Keratinocyte (primary cell): ENCODE data around the gene TFF3.

Experiments used
- EZH2 ChIP-seq: IDR thresholded peaks from one replicate; pipeline ENCODE4 v1.6.1; 2012; ENCODE audit warnings: inconsistent platforms, mild to moderate bottlenecking, low read length, moderate library complexity
- TF ChIP-seq, protein P1 (sequence below), 3 experiments: IDR thresholded peaks in 1 of 3; conservative IDR thresholded peaks in 1 of 3; optimal IDR thresholded peaks in 1 of 3; 2 replicates in 2 of 3; 3 replicates in 1 of 3; pipeline versions ENCODE3 to v1.5.1; 2011; ENCODE audit warnings: low read length in 3 of 3, mild to moderate bottlenecking in 3 of 3, moderate library complexity in 2 of 3, control low read depth in 1 of 3, inconsistent platforms in 1 of 3; ENCODE audit not compliant: insufficient read depth in 2 of 3; ENCODE audit errors: extremely low read depth in 1 of 3

DNA sequence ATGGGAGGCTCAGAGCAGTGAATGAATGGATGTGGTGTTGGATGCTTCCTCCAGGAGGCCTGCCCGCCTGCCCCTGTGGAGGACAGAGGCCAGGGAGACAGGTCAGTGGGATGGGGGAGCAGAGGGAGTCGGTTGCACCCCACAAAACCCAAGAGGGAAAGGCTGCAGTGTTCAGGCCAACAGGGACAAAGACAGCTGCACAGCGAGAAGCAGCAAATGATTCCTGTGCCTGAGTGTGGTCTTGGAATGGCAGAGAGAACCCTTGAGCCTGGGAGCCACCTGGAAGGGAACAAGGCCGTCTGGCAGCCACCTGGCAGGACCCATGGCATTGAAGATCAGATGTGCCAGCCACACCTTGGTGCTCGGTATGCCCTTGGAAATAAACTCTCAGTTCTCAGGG is 8.1 kb downstream of the TFF3 start:
- TF ChIP-seq, protein P1, sequence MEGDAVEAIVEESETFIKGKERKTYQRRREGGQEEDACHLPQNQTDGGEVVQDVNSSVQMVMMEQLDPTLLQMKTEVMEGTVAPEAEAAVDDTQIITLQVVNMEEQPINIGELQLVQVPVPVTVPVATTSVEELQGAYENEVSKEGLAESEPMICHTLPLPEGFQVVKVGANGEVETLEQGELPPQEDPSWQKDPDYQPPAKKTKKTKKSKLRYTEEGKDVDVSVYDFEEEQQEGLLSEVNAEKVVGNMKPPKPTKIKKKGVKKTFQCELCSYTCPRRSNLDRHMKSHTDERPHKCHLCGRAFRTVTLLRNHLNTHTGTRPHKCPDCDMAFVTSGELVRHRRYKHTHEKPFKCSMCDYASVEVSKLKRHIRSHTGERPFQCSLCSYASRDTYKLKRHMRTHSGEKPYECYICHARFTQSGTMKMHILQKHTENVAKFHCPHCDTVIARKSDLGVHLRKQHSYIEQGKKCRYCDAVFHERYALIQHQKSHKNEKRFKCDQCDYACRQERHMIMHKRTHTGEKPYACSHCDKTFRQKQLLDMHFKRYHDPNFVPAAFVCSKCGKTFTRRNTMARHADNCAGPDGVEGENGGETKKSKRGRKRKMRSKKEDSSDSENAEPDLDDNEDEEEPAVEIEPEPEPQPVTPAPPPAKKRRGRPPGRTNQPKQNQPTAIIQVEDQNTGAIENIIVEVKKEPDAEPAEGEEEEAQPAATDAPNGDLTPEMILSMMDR (optimal IDR thresholded peaks at IDR 0.05 in 1 of 3, IDR thresholded peaks at IDR 0.05 in 1 of 3, conservative IDR thresholded peaks at IDR 0.05 in 1 of 3; ENCODE audit: extremely low read depth in 1 of 3, insufficient read depth in 2 of 3, low read length in 3 of 3): no peak
- TF ChIP-seq EZH2: no peak
